Hepatocyte (in vitro differentiated cells): Measurements from ENCODE around the gene RAD51AP1.

Source experiments
- CTCF ChIP-seq: fragments of 200-600 bp; sonication (generic); IDR thresholded peaks from 2 replicates; pipeline ENCODE4 v1.5.1; 2016; ENCODE audit warnings: antibody characterized with exemption, mild to moderate bottlenecking; ENCODE audit not compliant: poor library complexity
- EZH2 ChIP-seq: fragments of 200-600 bp; sonication (generic); IDR thresholded peaks from 2 replicates; pipeline ENCODE4 v1.6.1; 2016; ENCODE audit warnings: antibody characterized with exemption, mild to moderate bottlenecking, borderline replicate concordance

GRCh38 chr12:4506430-4506829 lies 32.3 kb upstream of the RAD51AP1 start:
- no peak for TF ChIP-seq CTCF
- no peak for TF ChIP-seq EZH2
